Right atrium auricular region (tissue), 2 donors: ENCODE measurements around the gene FECH. TPM values are rescaled to one million over a fixed set of nuclear protein-coding genes. Genes with fewer than 3 reads are reported as not detected.

Experiments
- DNase-seq: peaks from one replicate; pipeline ENCODE4 v3.0.0-alpha.2; 2019; ENCODE audit warnings: low spot score
- H3K27ac ChIP-seq, 2 donors: fragments of 200-600 bp; sonication (generic); 1 replicate in 1 of 2; 2 replicates in 1 of 2; pipeline ENCODE4 v1.5.1; 2016 to 2019
- H3K27me3 ChIP-seq, 2 donors: fragments of 200-600 bp; sonication (generic); one replicate each; pipeline versions ENCODE4 v1.5.1 to v1.6.0; 2017 to 2019
- H3K36me3 ChIP-seq: fragments of 200-600 bp; sonication (generic); one replicate; pipeline ENCODE4 v1.5.1; 2016
- H3K4me1 ChIP-seq, 2 donors: fragments of 200-600 bp; sonication (generic); one replicate each; pipeline versions ENCODE4 v1.5.1 to v1.6.0; 2017 to 2019
- H3K4me3 ChIP-seq, 2 donors: fragments of 200-600 bp; sonication (generic); 1 replicate in 1 of 2; 2 replicates in 1 of 2; pipeline ENCODE4 v1.5.1; 2017 to 2019; ENCODE audit warnings: mild to moderate bottlenecking in 1 of 2, moderate library complexity in 1 of 2
- H3K9me3 ChIP-seq, 2 donors: fragments of 200-600 bp; sonication (generic); one replicate each; pipeline ENCODE4 v1.5.1; 2019
- CTCF ChIP-seq, 2 donors: fragments of 200-600 bp; sonication (generic); IDR thresholded peaks; one replicate each; pipeline ENCODE4 v1.5.1; 2019; ENCODE audit warnings: antibody characterized with exemption in 2 of 2
- total RNA-seq, 2 donors: library from RNA; depleted of rRNA; stranded (reverse); fragments of >200 nt; gene quantifications; one replicate each; pipeline ENCODE4 v1.1.0, GENCODE V29; 2016

Gene FECH
- total RNA-seq, 2 donors from 2014 or later = 27.1 to 62.7 TPM

- Histone ChIP-seq H3K9me3 (no peaks in the 10 kb centered on the region), H3K4me3 (peak overlapping the region; percentile 58 to 68), H3K27me3 (no peaks in the 10 kb centered on the region), H3K4me1 (peaks cover 0 to 18% of the 10 kb centered on the region in 2 donors), H3K36me3 (no peaks in the 10 kb centered on the region), H3K27ac (peak overlapping the region; percentile 79 to 81)
- peak; percentile 63 to 81 for TF ChIP-seq CTCF (IDR thresholded peaks at IDR 0.05)
- peak; percentile 99 for DNase-seq
These were observed 43.7 kb upstream of the FECH start for GRCh38 chr18:57630002-57630753.

GRCh38 chr18:57629422-57629821 is 42.9 kb upstream of the FECH start:
- Histone ChIP-seq H3K27ac (peak overlapping the region in 1 of 2 donors; percentile 81), H3K36me3 (no peaks in the 10 kb centered on the region), H3K4me1 (peaks cover 0 to 18% of the 10 kb centered on the region in 2 donors), H3K9me3 (no peaks in the 10 kb centered on the region), H3K4me3 (peak overlapping the region in 1 of 2 donors; percentile 68), H3K27me3 (no peaks in the 10 kb centered on the region)
- DNase-seq = no peak
- no peak for TF ChIP-seq CTCF (IDR thresholded peaks at IDR 0.05)

- DNase-seq = no peak
- no peak for TF ChIP-seq CTCF (IDR thresholded peaks at IDR 0.05)
- H3K9me3 ChIP-seq = no peaks in the 10 kb centered on the region
- H3K36me3 ChIP-seq = no peaks in the 10 kb centered on the region
- no peaks in the 10 kb centered on the region for H3K27me3 ChIP-seq
- peaks cover 0 to 18% of the 10 kb centered on the region in 2 donors for H3K4me1 ChIP-seq
- no peak overlapping the region for H3K27ac ChIP-seq
- H3K4me3 ChIP-seq = no peak overlapping the region
These were observed 41.0 kb upstream of the FECH start for GRCh38 chr18:57627488-57627887.

- no peaks in the 10 kb centered on the region for H3K27me3 ChIP-seq
- DNase-seq = no peak
- no peak overlapping the region for H3K27ac ChIP-seq
- TF ChIP-seq CTCF (IDR thresholded peaks at IDR 0.05) = no peak
- no peaks in the 10 kb centered on the region for H3K36me3 ChIP-seq
- H3K4me1 ChIP-seq = peaks cover 0 to 15% of the 10 kb centered on the region in 2 donors
- H3K4me3 ChIP-seq = no peak overlapping the region
- H3K9me3 ChIP-seq = no peaks in the 10 kb centered on the region
These were observed 38.5 kb upstream of the FECH start for GRCh38 chr18:57624988-57625387.

GRCh38 chr18:57621246-57621604 is 34.7 kb upstream of the FECH start:
- no peak for TF ChIP-seq CTCF (IDR thresholded peaks at IDR 0.05)
- no peak for DNase-seq
- Histone ChIP-seq H3K27ac (peak overlapping the region; percentile 90 to 93), H3K4me1 (peaks cover 0 to 19% of the 10 kb centered on the region in 2 donors), H3K27me3 (no peaks in the 10 kb centered on the region), H3K9me3 (no peaks in the 10 kb centered on the region), H3K36me3 (peaks cover 18% of the 10 kb centered on the region), H3K4me3 (peak overlapping the region; percentile 91 to 96)

GRCh38 chr18:57619876-57620275 is 33.4 kb upstream of the FECH start:
- no peaks in the 10 kb centered on the region for H3K9me3 ChIP-seq
- H3K4me1 ChIP-seq = peaks cover 0 to 19% of the 10 kb centered on the region in 2 donors
- H3K4me3 ChIP-seq = no peak overlapping the region
- H3K27me3 ChIP-seq = no peaks in the 10 kb centered on the region
- no peak for DNase-seq
- H3K27ac ChIP-seq = no peak overlapping the region
- TF ChIP-seq CTCF (IDR thresholded peaks at IDR 0.05) = no peak
- peaks cover 30% of the 10 kb centered on the region for H3K36me3 ChIP-seq
